AG09309 (cell line): ENCODE data around the gene AGBL3.

Source experiments
- DNase-seq: peaks from one replicate; pipeline ENCODE4 v3.0.0-alpha.2; 2010; ENCODE audit warnings: low read depth
- H3K4me3 ChIP-seq: 2 replicates; pipeline ENCODE4 v1.5.1; 2011; ENCODE audit warnings: mild to moderate bottlenecking, low read depth, low read length, moderate library complexity; ENCODE audit not compliant: control insufficient read depth
- CTCF ChIP-seq: IDR thresholded peaks from 2 replicates; pipeline ENCODE4 v1.5.1; 2011; ENCODE audit warnings: mild to moderate bottlenecking, low read depth, low read length, inconsistent platforms; ENCODE audit not compliant: insufficient read depth, control insufficient read depth; ENCODE audit errors: missing control alignments

Gene AGBL3

DNA sequence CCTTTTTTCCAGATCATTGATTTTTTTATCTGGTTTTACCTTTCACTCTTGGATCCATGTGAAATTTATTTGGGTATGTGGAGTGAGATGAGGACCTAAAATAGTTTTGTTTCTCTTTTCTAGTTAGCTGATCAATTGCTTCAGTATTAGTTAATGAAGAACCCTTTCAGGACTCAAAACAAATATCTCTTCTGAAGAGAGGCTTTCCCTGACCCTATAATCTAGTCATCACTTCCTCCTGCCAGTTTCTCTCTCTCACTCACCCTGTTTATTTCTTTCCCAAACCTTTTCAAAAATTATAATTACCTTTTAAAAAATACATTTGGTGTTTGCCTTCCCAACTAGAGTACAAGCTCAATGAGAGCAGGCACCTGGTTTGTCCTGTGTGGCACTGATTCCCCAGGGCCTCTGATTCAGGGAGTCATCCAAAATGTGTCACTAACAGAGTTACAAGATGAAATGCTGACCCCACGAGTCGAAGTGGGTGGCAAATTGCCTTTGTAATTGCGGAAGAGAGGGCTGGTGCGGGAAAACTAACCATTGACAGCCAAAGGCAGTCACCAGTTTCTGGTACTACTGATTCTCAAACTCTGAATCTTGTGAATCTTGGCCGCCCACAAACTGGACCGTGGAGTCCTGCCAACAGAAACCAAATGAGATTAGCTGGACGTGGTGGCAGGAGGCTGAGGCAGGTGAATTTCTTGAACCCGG lies 163.9 kb downstream of the AGBL3 start:
- no peak overlapping the region for H3K4me3 ChIP-seq
- DNase-seq: no peak

DNA sequence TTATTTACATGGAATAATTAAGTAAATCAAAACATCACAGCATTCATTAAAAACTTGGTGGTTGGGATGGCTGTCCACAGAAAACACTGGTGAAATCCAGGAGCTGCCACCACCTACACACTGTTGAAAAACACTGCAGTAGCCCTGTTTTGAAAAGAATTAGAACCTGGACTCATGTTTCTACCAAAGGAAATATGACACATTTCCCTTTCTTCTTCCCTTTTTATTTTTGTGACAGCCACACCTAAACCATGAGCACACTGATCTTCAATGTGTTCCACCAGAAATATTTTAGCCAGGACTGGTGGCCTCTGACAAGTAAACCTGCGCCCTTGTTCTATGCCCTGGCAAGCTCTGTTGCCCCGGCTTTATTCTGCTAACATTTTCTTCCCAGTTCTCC lies 164.8 kb downstream of the AGBL3 start:
- TF ChIP-seq CTCF: no peak
- no peak overlapping the region for H3K4me3 ChIP-seq
- no peak for DNase-seq

More for the DNA sequence above, 163.9 kb downstream of the AGBL3 start:
- no peak for TF ChIP-seq CTCF

DNA sequence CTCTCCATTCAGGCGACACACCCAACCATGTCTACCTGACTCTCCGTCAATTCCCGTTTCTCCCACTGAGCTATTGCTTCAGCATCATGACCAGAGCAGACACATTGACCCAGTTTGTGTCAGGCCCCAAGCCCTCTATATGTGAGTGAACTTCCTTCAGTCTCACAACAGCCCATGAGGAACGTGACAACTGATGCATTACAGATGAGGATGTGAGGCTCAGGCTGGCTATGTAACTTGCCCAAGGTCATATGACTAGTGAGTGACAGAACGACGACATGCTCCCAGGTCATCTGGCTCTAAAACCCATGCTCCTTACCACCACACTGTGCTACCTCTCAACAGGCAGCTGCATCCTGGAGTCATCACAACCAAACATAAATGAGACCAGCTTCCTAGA lies 165.2 kb downstream of the AGBL3 start:
- DNase-seq: no peak
- no peak overlapping the region for H3K4me3 ChIP-seq
- no peak for TF ChIP-seq CTCF

GRCh38 chr7:135152442-135152841 lies 166.1 kb downstream of the AGBL3 start:
- DNase-seq: no peak
- TF ChIP-seq CTCF: no peak
- no peak overlapping the region for H3K4me3 ChIP-seq

GRCh38 chr7:135154734-135155133 lies 168.4 kb downstream of the AGBL3 start:
- no peak for DNase-seq
- TF ChIP-seq CTCF: no peak
- H3K4me3 ChIP-seq: no peak overlapping the region

DNA sequence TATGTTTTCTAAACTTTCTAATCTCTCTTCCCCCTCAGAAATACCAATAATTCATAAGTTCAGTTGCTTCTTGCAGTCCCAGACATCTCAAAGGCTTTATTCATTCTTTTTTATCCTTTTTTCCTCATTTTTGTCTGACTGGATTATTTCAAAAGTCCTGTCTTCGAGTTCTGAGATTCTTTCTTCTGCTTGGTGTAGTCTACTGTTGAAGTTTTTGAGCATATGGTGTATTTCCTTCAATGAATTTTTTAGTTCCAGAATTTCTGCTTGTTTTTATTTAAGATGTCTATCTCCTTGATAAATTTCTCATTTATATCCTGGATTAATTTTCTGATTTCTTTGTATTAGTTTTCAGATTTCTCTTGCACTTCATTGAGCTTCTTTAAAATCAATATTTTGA lies 170.0 kb downstream of the AGBL3 start:
- no peak for DNase-seq
- no peak for TF ChIP-seq CTCF
- H3K4me3 ChIP-seq: no peak overlapping the region

- H3K4me3 ChIP-seq: no peak overlapping the region
- no peak for DNase-seq
- TF ChIP-seq CTCF: no peak
Observed at GRCh38 chr7:135158141-135158655, 171.9 kb downstream of the AGBL3 start.
